Right ventricle myocardium inferior (tissue), 1 donor: ENCODE results near the gene BRIP1. TPM values are rescaled to one million over a fixed set of nuclear protein-coding genes. Genes with fewer than 3 reads are reported as not detected.
A peak's percentile ranks its signal among the peaks of the same experiment; 100 is the strongest.
"Not testable (repeated sequence)": the region's sequence is repeated elsewhere in the genome, so short reads cannot be mapped to it uniquely, and the experiment has no call there.

Experiments
- ATAC-seq: fragments of 200-7000 bp; cut with Tn5 transposase; one replicate; pipeline ENCODE4 v1.9.1; 2020; ENCODE audit warnings: mild to moderate bottlenecking, moderate library complexity
- DNase-seq: peaks from one replicate; pipeline ENCODE4 v3.0.0; 2021; ENCODE audit errors: missing footprints
- intact Hi-C: fragments of 100-400 bp; cut with DNase I; formaldehyde crosslinking; loops from one replicate; pipeline ENCODE4 v1.11.0; 2022
- total RNA-seq: library from RNA; stranded (reverse); fragmentation: NEBNext Ultra II Directional; extraction: Animal tissue kit (Norgen Biotek cat#: 25700); gene quantifications from one replicate; pipeline ENCODE4 v1.2.1, GENCODE V29; 2021
- donor health status: DM: no; HTN: yes; CAD: no; lungs with severe emphysema.

The BRIP1 gene
- total RNA-seq, 1 donor from 2014 or later, result 0.24 TPM

DNA sequence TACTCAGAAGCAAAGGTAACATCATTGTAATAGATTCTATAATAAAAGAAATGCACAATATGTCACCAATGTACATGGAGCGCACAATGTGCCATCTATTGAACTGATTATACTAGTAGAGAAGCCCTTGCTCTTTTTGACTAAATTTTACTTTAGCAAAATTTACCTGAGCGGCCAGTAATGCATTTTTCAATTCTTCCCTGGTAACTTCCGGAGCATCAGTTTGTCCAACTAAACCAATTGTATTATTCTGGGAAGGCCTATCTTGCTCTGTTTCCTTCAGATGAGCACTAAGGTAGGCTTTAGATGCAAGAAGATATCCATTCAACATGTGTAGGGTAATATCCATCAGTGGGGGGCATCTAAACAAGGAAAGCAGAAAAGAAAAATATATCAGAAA lies 8.8 kb upstream of the BRIP1 start:
- DNase-seq, result no peak
- ATAC-seq, result no peak

DNA sequence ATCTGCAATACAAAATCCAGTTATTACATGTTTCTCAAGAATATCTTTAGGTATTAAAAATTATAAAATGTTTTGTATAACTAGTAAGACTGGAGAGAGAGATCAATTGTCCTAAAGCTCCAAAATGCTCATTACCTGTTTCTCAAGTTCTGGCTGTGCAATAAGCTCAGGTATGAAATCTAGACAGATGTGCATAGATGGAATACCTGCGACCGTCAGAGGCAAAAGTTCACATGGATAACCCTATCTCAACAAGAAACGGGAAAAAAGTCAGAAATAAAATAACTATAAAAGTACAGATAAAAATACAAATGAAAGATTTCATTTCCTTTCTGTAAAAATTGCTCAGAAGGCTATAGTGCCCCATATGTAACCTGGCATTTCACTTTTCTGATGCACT lies 5.8 kb upstream of the BRIP1 start:
- no peak for ATAC-seq
- DNase-seq, result no peak
- intact Hi-C loops, result no loop called here

More for the DNA sequence above, 8.8 kb upstream of the BRIP1 start:
- intact Hi-C loops, result no loop called here

DNA sequence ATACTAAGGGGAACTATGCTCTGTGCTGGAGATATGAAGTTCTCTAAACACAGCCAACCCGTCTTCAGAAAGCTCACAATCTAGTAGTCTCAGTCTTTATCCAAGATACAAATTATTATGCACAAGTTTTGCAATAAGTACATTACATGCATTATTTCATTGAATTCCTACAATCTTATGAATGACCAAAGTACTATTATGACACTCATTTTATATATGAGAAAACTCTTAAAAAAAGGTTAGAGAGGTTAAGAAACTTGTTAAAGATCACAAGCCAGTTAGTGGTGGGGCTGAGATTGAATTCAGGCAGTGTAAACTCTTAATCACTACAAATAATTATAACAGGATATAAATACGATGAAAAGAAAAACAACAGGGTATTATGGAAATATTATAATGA lies 4.7 kb upstream of the BRIP1 start:
- ATAC-seq (no peak), DNase-seq (no peak)
- intact Hi-C loops, result no loop called here

DNA sequence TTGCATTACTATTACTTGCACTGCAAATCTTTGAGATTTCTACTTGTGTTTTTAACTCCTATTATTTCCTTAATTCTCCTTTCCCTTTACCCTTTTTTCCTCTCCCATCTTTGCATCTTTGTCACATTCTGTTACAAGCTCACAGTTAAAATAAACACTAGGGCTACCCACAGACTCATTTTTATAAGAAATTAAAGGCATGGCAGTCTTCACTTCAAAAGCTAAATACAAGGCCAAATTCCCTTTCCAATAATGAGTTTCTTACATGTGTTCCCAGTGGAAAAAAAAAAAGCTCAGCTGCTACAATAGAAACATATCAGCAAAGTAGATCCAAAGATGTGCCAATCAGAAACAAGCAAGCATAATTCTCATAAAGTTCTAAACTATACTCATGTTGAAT lies 3.7 kb upstream of the BRIP1 start:
- intact Hi-C loops, result no loop called here
- no peak for ATAC-seq
- no peak for DNase-seq

DNA sequence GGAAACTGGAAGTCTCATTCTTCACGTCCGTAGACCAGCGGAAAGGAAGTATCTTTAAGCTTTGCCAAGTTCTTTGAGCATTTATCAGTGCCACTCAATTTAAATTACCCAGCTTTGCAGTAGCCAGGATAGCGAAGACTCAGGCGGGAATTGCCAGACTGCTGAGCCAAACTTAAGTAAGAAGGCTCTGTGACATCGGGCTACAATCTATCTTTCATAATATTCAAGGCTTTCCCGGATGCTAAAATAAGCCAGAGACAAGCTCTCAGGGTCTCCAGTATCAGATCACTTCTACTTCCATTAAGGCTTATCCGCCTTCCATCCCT lies 436 bp upstream of the BRIP1 start:
- intact Hi-C loops, result no loop called here
- DNase-seq (no peak), ATAC-seq (peak; percentile 42)

DNA sequence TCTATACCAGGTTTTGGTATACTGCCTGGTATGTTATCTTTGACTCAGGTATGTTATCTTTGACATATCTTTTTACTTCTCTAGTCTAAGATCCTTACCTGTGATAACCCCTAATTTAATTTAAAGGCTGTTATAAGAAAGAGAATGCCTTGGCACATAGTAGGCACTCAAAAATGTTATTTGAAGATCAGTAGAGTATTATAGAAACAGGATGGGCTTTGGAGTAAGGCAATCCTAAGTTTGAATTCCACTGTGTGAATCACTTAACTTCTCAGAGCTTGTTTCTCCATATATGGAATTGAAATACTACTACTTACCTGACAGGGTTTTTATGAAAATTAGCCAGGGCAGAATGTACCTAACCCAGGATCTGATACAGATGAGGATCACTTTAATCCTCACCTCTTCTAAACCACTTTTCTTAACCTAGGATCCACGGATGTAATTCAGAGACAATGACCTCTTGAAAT lies 1.2 kb downstream of the BRIP1 start:
- ATAC-seq, result no peak
- DNase-seq, result no peak
- intact Hi-C loops, result no loop called here

DNA sequence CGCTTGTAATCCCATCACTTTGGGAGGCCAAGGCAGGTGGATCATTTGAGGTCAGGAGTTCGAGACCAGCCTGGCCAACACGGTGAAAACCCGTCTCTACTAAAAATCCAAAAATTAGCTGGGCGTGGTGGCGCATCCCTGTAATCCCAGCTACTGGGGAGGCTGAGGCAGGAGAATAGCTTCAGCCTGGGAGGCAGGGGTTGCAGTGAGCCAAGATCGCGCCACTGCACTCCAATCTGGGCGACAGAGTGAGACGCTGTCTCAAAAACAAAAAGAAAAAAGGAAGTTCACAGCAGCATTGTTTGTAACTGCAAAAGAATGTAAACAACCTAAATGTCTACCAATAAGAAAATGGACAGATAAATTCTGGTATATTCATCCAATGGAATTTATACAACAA lies 2.9 kb downstream of the BRIP1 start:
- ATAC-seq, DNase-seq, intact Hi-C loops: not testable (repeated sequence)

DNA sequence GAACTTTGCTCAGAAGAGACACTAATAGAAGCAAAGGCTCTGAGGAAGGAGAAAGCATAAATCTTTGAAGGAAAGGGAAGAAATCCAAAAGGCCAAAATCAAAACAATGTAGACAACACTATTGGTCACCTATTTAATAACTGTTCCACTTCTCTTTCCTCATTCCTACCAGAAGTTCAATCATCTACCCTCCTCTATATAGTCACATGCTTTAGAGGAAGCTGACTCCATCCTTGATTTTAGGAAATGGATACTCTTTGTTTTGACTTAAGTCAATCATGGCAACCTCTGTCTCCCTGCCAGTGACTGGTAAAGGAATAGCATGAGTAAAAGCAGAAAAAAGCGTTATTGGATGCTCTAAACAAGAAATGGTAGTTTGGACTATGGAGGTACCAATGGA lies 7.3 kb downstream of the BRIP1 start:
- DNase-seq (no peak), ATAC-seq (no peak)
- intact Hi-C loops, result no loop called here

DNA sequence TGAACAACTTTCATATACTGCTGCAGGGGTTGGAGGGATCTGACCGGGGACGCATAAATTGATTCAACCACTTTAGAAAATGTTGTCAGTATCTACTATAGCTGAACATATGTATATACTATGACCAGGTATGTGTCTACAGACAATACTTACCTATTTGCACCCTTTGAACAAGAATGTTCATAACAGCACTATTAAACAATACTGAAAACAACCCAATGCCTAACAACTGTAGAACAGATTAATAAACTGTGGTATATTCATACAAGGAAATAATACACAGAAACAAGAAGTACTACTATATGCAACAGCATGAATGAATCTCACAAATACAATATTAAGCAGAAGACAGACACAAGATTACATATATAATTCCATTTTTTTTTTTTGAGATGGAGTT lies 10.5 kb downstream of the BRIP1 start:
- intact Hi-C loops, result no loop called here
- no peak for DNase-seq
- no peak for ATAC-seq

DNA sequence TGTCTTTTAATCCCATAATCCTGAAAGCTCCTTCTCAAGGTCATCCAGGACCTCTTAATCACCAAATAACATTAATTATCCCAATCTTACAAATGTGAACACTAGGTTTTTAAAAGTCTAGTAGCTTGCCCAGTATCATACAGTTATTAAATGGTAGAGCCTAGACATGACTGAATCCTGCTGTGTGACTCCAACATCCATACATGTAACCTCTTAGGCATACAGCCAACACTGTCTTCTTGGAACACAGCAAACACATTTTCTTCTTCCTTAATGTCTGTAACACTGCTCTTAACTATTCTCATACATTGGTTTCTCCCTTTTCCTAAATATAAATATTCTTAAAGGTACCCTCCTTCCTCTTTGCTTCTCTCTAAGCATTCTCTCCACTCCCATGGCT lies 13.7 kb downstream of the BRIP1 start:
- DNase-seq (no peak), ATAC-seq (no peak)
- intact Hi-C loops, result no loop called here

DNA sequence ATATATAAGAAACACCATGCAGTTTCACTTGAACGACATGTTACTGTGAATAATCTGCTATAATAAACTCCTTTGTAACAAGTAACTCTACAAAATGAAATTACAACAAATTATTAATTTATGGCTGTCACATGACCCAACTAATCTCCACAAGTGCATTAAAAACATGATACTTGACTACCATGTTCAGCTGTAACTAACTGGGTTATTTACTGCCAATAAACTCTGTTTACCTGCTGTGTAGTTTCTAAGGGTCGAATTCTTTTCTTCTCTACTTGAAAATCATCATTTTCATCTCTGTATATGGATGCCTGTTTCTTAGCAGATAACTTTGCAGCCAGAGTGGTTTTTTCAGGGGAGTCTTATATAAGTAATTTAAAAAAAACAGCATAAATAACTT lies 14.4 kb downstream of the BRIP1 start:
- no peak for DNase-seq
- intact Hi-C loops, result no loop called here
- ATAC-seq, result no peak

DNA sequence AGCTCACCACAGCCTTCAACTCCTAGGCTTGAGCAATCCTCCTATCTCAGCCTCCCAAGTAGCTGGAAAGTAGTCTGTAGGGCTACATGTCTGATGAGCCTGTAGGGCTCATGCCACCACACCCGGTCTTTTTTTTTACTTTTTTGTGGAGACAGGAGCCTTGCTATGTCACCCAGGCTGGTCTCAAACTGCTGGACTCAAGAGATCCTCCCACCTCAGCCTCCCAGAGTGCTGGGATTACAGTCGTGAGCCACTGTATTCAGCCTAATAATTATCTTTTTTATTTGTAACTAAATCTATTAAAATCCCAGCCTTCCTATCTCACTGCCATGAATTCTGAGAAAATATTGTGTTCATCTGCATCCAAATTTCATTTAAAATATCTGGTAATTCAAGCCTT lies 15.1 kb downstream of the BRIP1 start:
- intact Hi-C loops, result no loop called here
- no peak for ATAC-seq

DNA sequence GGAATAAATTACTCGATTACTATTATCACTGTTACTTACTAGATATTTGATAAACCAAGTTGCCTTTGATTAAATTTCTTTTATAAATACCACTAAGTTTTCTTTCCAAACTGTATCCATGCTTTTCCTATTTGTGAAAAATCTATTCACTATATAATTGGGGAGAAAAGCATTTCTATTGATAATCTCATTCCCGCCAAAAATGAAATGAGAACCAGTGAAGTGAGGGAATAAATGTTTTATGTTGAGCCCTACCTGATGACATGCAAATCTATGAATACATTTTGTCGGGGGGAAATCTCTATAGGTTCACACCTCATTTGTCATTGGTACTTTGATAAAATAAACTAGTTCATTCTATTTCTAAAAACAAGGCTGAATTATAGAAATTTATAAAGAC lies 15.7 kb downstream of the BRIP1 start:
- ATAC-seq (no peak), DNase-seq (no peak)
- intact Hi-C loops, result no loop called here

More for the DNA sequence above, 15.1 kb downstream of the BRIP1 start:
- DNase-seq, result no peak

DNA sequence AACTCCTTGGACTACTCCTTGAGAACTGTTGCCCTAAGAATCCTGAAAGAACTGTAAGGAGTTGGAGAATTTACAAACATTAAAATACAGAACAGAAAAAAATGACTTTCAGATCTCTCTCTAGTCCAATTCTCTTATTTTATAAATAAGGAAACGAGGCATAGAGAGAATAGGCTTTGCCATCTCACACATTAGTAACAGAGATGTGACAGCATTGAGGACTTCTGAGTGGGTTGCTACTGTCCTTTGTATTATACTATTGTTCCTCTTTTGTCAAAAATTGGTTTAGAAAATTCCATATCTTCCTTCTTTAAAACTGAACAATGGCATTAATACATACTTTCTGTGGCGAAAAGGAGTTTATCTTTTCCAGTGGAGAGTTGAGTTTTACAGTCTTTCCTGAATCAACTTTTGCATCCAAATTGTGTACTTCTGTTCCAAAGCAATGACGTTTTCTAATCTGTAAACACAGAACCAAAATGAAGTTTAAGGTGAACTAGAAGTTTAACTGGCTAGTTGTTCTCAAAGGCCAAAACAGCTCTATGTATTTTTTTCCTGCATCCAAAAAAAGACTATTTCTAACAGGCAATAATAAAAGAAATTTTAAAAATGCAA lies 16.5 kb downstream of the BRIP1 start:
- intact Hi-C loops, result no loop called here
- ATAC-seq (no peak), DNase-seq (no peak)

DNA sequence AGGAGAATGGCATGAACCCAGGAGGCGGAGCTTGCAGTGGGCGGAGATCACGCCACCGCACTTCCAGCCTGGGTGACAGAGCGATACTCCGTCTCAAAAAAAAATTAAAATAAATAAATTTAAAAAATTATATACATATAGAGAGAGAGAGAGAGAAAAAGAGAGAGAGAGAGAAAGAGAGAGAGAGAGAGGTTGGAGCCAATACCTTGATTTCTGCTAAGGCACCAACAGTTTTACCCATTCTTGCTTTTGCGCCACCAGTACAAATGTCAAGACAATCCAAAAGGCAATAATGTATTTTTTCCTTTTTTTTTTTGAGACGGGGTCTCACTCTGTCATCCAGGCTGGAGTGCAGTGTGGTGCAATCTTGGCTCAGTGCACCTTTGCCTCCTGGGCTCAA lies 17.2 kb downstream of the BRIP1 start:
- ATAC-seq (no peak), DNase-seq (no peak)
- intact Hi-C loops, result no loop called here

DNA sequence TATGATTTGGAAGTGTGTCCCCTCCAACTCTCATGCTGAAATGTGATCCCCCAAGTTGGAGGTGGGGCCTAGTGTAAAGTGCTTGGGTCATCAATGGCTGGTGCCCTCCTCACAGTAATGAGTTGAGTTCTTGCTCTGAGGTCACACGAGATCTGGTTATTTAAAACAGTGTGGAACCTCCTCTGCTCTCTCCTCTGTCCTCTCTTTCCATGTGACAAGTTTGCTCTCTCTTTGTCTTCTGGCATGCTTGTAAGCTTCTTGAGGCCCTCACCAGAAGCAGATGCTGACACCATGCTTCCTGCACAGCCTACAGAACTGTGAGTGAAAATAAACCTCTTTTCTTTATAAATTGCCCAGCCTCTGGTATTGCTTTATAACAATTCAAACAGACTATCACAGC lies 19.9 kb downstream of the BRIP1 start:
- ATAC-seq (no peak), DNase-seq (no peak)
- intact Hi-C loops, result no loop called here

DNA sequence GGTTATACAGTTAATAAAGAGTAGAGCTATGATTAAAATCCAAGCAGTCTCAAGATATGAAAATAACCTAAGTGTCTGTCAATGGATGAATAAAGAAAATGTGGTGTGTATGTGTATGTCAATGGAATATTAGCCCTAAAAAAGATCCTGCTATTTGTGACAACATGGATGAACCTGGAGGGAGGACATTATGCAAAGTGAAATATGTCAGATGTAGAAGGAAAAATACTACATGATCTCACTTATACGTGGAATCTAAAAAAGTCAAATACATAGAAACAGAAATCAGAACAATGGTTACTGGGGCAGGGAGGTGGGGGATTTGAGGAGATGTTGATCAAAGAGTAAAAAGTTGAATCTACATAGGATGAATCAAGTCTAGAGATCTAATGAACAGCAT lies 20.4 kb downstream of the BRIP1 start:
- ATAC-seq, result no peak
- DNase-seq, result no peak
- intact Hi-C loops, result no loop called here

DNA sequence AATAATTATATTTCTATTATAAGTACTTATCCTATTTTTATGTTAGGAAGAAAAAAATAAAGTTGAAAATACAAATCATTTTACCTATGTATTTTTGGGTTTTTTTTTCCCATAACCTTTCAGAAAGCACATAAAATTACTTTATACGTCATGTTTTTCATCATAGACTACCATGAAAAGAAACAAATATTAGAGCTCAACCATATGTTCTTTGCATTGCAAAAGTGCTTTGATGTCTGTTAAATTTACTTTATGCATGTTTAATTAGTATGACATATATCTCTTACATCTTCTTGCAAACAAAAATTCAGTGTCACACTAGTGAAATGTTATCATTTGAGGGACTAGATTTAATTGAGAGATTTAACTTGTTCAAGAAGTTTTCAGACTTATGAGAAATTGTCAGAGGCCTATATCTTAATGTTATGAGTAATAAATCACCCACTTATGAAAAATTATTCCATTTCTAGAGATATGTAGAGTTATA lies 24.0 kb downstream of the BRIP1 start:
- intact Hi-C loops, result loop anchor here (5.0 kb wide), 1 partner anchor 417 kb away; no protein-coding TSS in a partner anchor
- DNase-seq, result no peak
- no peak for ATAC-seq

DNA sequence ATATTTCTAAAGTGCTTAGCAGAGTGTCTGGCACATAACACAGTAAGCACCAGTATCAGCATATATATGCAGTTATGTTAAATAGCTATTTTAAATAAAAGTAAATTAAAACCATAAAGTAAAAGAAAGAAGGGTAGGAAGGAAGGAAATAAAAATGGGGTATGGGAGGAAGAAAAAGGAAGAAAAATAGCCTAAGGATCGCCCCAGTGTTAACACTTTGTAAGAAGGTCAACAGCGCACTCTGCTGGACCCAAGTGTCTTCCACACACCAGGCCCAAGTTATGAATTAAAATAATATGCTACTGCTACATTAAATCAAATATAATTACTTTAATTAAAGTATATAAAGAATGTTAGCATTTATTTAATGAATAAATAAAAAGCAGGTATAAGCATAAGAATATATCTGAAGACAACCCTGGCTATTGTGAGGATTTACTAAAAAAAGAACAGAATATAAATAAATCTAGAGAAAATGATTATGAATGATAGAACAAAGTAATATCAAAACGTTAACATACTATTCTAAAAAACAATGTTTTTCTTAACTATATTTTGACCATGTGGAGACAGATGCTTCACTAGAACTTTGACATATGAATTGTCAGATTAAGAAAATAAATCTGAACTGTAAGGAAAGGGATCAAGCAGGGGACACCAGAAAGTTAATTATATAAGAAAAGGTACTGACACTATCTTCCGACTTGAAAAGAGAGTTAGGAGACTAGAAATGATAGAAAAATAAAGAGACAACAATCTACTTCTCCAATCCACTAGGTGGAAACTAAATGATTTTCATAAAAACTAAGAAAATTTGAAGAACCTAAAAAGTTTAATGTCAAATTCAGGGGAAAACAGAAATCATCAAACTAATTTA lies 25.9 kb downstream of the BRIP1 start:
- ATAC-seq (no peak), DNase-seq (peak; percentile 67)
- intact Hi-C loops, result loop anchor here (5.0 kb wide), 1 partner anchor 415 kb away; no protein-coding TSS in a partner anchor
